ENCODE measurements around the gene POLL.
A peak's percentile ranks its signal among the peaks of the same experiment; 100 is the strongest.

Gene POLL

GRCh38 chr10:101572785-101573184 is 15.3 kb downstream of the POLL start:
- no peak for DNase-seq (ENCODE audit: low read depth)
- H3K4me3 ChIP-seq (ENCODE audit: low read length), result no peak overlapping the region
- no peak for TF ChIP-seq CTCF (conservative IDR thresholded peaks at IDR 0.05; ENCODE audit: low read length)

- no peak overlapping the region for H3K4me3 ChIP-seq (ENCODE audit: low read length)
- no peak for DNase-seq (ENCODE audit: low read depth)
- no peak for TF ChIP-seq CTCF (conservative IDR thresholded peaks at IDR 0.05; ENCODE audit: low read length)
Measured at GRCh38 chr10:101572126-101572525, 15.9 kb downstream of the POLL start.

GRCh38 chr10:101571271-101571925 is 16.7 kb downstream of the POLL start:
- no peak for DNase-seq (ENCODE audit: low read depth)
- no peak for TF ChIP-seq CTCF (conservative IDR thresholded peaks at IDR 0.05; ENCODE audit: low read length)
- H3K4me3 ChIP-seq (ENCODE audit: low read length), result no peak overlapping the region

GRCh38 chr10:101570428-101571270 is 17.4 kb downstream of the POLL start:
- peak overlapping the region; percentile 63 for H3K4me3 ChIP-seq (ENCODE audit: low read length)
- TF ChIP-seq CTCF (conservative IDR thresholded peaks at IDR 0.05; ENCODE audit: low read length), result no peak
- DNase-seq (ENCODE audit: low read depth), result peak; percentile 11

GRCh38 chr10:101569622-101570427 is 18.2 kb downstream of the POLL start:
- peak; percentile 49 for DNase-seq (ENCODE audit: low read depth)
- peak overlapping the region; percentile 70 for H3K4me3 ChIP-seq (ENCODE audit: low read length)
- TF ChIP-seq CTCF (conservative IDR thresholded peaks at IDR 0.05; ENCODE audit: low read length), result peak; percentile 43

GRCh38 chr10:101569323-101569621 is 18.8 kb downstream of the POLL start:
- H3K4me3 ChIP-seq (ENCODE audit: low read length), result no peak overlapping the region

More at GRCh38 chr10:101569323-101569621, 18.8 kb downstream of the POLL start:
- DNase-seq (ENCODE audit: low read depth), result no peak
- TF ChIP-seq CTCF (conservative IDR thresholded peaks at IDR 0.05; ENCODE audit: low read length), result no peak

All from AG10803 (cell line).